ENCODE measurements around the gene PRCD. TPM values are rescaled to one million over a fixed set of nuclear protein-coding genes. Genes with fewer than 3 reads are reported as not detected.
"Not testable (repeated sequence)": the region's sequence is repeated elsewhere in the genome, so short reads cannot be mapped to it uniquely, and the experiment has no call there.

Gene PRCD
- total RNA-seq, 1 experiment from 2014 or later = not detected

- no peak for DNase-seq (ENCODE audit: low spot score)
Measured at GRCh38 chr17:76504117-76504516, 35.7 kb upstream of the PRCD start.

GRCh38 chr17:76506408-76507345, 33.2 kb upstream of the PRCD start:
- DNase-seq (ENCODE audit: low spot score) = peak; percentile 72

- not testable (repeated sequence) for DNase-seq (ENCODE audit: low spot score)
Measured at GRCh38 chr17:76508472-76509063, 31.3 kb upstream of the PRCD start.

GRCh38 chr17:76510831-76511244, 29.0 kb upstream of the PRCD start:
- DNase-seq (ENCODE audit: low spot score) = no peak

GRCh38 chr17:76511668-76512365, 28.0 kb upstream of the PRCD start:
- no peak for DNase-seq (ENCODE audit: low spot score)

GRCh38 chr17:76512366-76513305, 27.2 kb upstream of the PRCD start:
- no peak for DNase-seq (ENCODE audit: low spot score)

GRCh38 chr17:76513306-76513692, 26.5 kb upstream of the PRCD start:
- DNase-seq (ENCODE audit: low spot score) = no peak

GRCh38 chr17:76514355-76514754, 25.5 kb upstream of the PRCD start:
- not testable (repeated sequence) for DNase-seq (ENCODE audit: low spot score)

GRCh38 chr17:76515274-76515949, 24.4 kb upstream of the PRCD start:
- DNase-seq (ENCODE audit: low spot score) = peak; percentile 68

GRCh38 chr17:76517638-76518038, 22.2 kb upstream of the PRCD start:
- no peak for DNase-seq (ENCODE audit: low spot score)

GRCh38 chr17:76519048-76519966, 20.5 kb upstream of the PRCD start:
- DNase-seq (ENCODE audit: low spot score) = no peak

GRCh38 chr17:76521262-76521661, 18.6 kb upstream of the PRCD start:
- no peak for DNase-seq (ENCODE audit: low spot score)

- not testable (repeated sequence) for DNase-seq (ENCODE audit: low spot score)
Measured at GRCh38 chr17:76521683-76522082, 18.2 kb upstream of the PRCD start.

GRCh38 chr17:76523084-76524037, 16.5 kb upstream of the PRCD start:
- peak; percentile 54 for DNase-seq (ENCODE audit: low spot score)

- no peak for DNase-seq (ENCODE audit: low spot score)
Measured at GRCh38 chr17:76524598-76525512, 15.0 kb upstream of the PRCD start.

GRCh38 chr17:76525513-76525833, 14.4 kb upstream of the PRCD start:
- not testable (repeated sequence) for DNase-seq (ENCODE audit: low spot score)

GRCh38 chr17:76527016-76527415, 12.8 kb upstream of the PRCD start:
- DNase-seq (ENCODE audit: low spot score) = not testable (repeated sequence)
